Neuronal stem cell (in vitro differentiated cells): ENCODE data around the gene SMYD3.

Experiments used
- DNase-seq: peaks from one replicate; pipeline ENCODE4 v3.0.0-alpha.2; 2013; ENCODE audit warnings: low spot score
- H2AFZ ChIP-seq: one replicate; pipeline ENCODE4 v1.6.1; 2013; ENCODE audit warnings: mild to moderate bottlenecking, low read length, inconsistent platforms
- H2AK5ac ChIP-seq: 2 replicates; pipeline ENCODE4 v1.6.1; 2013; ENCODE audit warnings: low read depth, mild to moderate bottlenecking, inconsistent platforms, low read length, moderate library complexity, mixed read lengths
- H2BK120ac ChIP-seq: 2 replicates; pipeline ENCODE4 v1.6.1; 2013; ENCODE audit warnings: low read depth, mild to moderate bottlenecking, inconsistent platforms, low read length, moderate library complexity, mixed read lengths
- H2BK12ac ChIP-seq: one replicate; pipeline ENCODE4 v1.6.1; 2013; ENCODE audit warnings: low read length, inconsistent platforms
- H2BK15ac ChIP-seq: 2 replicates; pipeline ENCODE4 v1.6.1; 2013; ENCODE audit warnings: mild to moderate bottlenecking, low read length, inconsistent platforms, mixed read lengths
- H2BK5ac ChIP-seq: one replicate; pipeline ENCODE4 v1.6.1; 2013; ENCODE audit warnings: inconsistent platforms, mild to moderate bottlenecking, low read length, moderate library complexity
- H3K14ac ChIP-seq: one replicate; pipeline ENCODE4 v1.6.1; 2013; ENCODE audit warnings: low read length, inconsistent platforms
- H3K18ac ChIP-seq: 2 replicates; pipeline ENCODE4 v1.6.1; 2013; ENCODE audit warnings: low read length, inconsistent platforms
- H3K23ac ChIP-seq: 2 replicates; pipeline ENCODE4 v1.6.1; 2013; ENCODE audit warnings: low read depth, mild to moderate bottlenecking, mixed read lengths, low read length, inconsistent platforms; ENCODE audit not compliant: poor library complexity
- H3K27ac ChIP-seq: replicated peaks from 3 replicates; pipeline ENCODE4 v1.5.1; 2013; ENCODE audit warnings: low read length, inconsistent platforms
- H3K27me3 ChIP-seq, 3 experiments: 2 replicates each; pipeline ENCODE4 v1.6.1; 2013; ENCODE audit warnings: low read length in 3 of 3, mild to moderate bottlenecking in 2 of 3, inconsistent platforms in 1 of 3, low read depth in 1 of 3, mixed read lengths in 1 of 3, moderate library complexity in 1 of 3; ENCODE audit not compliant: control insufficient read depth in 3 of 3, insufficient read depth in 3 of 3
- H3K36me3 ChIP-seq, 2 donors: replicated peaks in 1 of 2; 2 replicates each; pipeline ENCODE4 v1.6.1; 2013; ENCODE audit warnings: low read length in 2 of 2; ENCODE audit not compliant: control insufficient read depth in 2 of 2, insufficient read depth in 2 of 2
- H3K4ac ChIP-seq: 2 replicates; pipeline ENCODE4 v1.6.1; 2013; ENCODE audit warnings: inconsistent platforms, mild to moderate bottlenecking, low read length, moderate library complexity
- H3K4me1 ChIP-seq, 2 donors: 1 replicate in 1 of 2; 2 replicates in 1 of 2; pipeline ENCODE4 v1.6.1; 2013; ENCODE audit warnings: low read length in 2 of 2, low read depth in 1 of 2; ENCODE audit not compliant: control insufficient read depth in 2 of 2, insufficient read depth in 1 of 2
- H3K4me2 ChIP-seq: one replicate; pipeline ENCODE4 v1.6.1; 2013; ENCODE audit warnings: mild to moderate bottlenecking, low read length, inconsistent platforms; ENCODE audit not compliant: insufficient read depth, poor library complexity, severe bottlenecking
- H3K4me3 ChIP-seq, 2 donors: 2 replicates each; pipeline ENCODE4 v1.5.1; 2013; ENCODE audit warnings: low read length in 2 of 2, mild to moderate bottlenecking in 2 of 2, inconsistent platforms in 1 of 2, moderate library complexity in 1 of 2
- H3K79me1 ChIP-seq: one replicate; pipeline ENCODE4 v1.6.1; 2013; ENCODE audit warnings: low read depth, mild to moderate bottlenecking, inconsistent platforms, low read length, moderate library complexity
- H3K9ac ChIP-seq: one replicate; pipeline ENCODE4 v1.6.1; 2013; ENCODE audit warnings: mild to moderate bottlenecking, low read depth, low read length, inconsistent platforms; ENCODE audit not compliant: poor library complexity
- H3K9me3 ChIP-seq, 2 donors: replicated peaks in 1 of 2; 2 replicates each; pipeline versions ENCODE3 to v1.6.1; 2013; ENCODE audit warnings: low read length in 2 of 2, mild to moderate bottlenecking in 2 of 2, inconsistent platforms in 1 of 2, low read depth in 1 of 2, mixed read lengths in 1 of 2, moderate library complexity in 1 of 2; ENCODE audit not compliant: control insufficient read depth in 2 of 2, insufficient read depth in 1 of 2
- H4K8ac ChIP-seq: one replicate; pipeline ENCODE4 v1.6.1; 2013; ENCODE audit warnings: low read depth, mild to moderate bottlenecking, inconsistent platforms, low read length, moderate library complexity
- H4K91ac ChIP-seq: one replicate; pipeline ENCODE4 v1.6.1; 2013; ENCODE audit warnings: low read length, low read depth, mild to moderate bottlenecking, inconsistent platforms; ENCODE audit not compliant: poor library complexity
- WGBS, 2 donors: extraction: QIAGEN DNeasy Blood & Tissue Kit; methylation state at CpG; one replicate each; pipeline ENCODE4 v1.1.7; 2013; ENCODE audit warnings: missing lambda C conversion rate in 2 of 2, mixed read lengths in 1 of 2; ENCODE audit not compliant: insufficient read length in 2 of 2, insufficient replicate concordance in 1 of 2; ENCODE audit errors: extremely low coverage in 2 of 2; 5-methylcytosine and 5-hydroxymethylcytosine counted together

The SMYD3 gene

GRCh38 chr1:245903851-245904250 is 603.2 kb downstream of the SMYD3 start:
- H2BK120ac ChIP-seq, result no peak overlapping the region
- no peak overlapping the region for H3K4me3 ChIP-seq
- H2AK5ac ChIP-seq, result no peak overlapping the region
- H2BK15ac ChIP-seq, result no peak overlapping the region
- H3K27me3 ChIP-seq, result no peaks in the 10 kb centered on the region
- H2AFZ ChIP-seq, result no peak overlapping the region
- H3K18ac ChIP-seq, result no peak overlapping the region
- no peak overlapping the region for H4K91ac ChIP-seq
- H3K36me3 ChIP-seq, result no peaks in the 10 kb centered on the region
- no peak overlapping the region for H3K14ac ChIP-seq
- WGBS, 2 donors, result no CpG with 5 or more reads among the region's 3 CpGs
- H3K79me1 ChIP-seq, result no peaks in the 10 kb centered on the region
- H3K27ac ChIP-seq, result no peak overlapping the region
- no peak overlapping the region for H2BK5ac ChIP-seq
- H3K4ac ChIP-seq, result no peak overlapping the region
- H3K4me1 ChIP-seq, result peaks cover 0 to 4% of the 10 kb centered on the region in 2 donors
- no peak overlapping the region for H3K23ac ChIP-seq
- H3K9me3 ChIP-seq, result peaks cover 0 to 7% of the 10 kb centered on the region in 2 donors
- no peak overlapping the region for H3K4me2 ChIP-seq
- no peak overlapping the region for H4K8ac ChIP-seq
- H2BK12ac ChIP-seq, result no peak overlapping the region
- no peak overlapping the region for H3K9ac ChIP-seq
- DNase-seq, result no peak

DNA sequence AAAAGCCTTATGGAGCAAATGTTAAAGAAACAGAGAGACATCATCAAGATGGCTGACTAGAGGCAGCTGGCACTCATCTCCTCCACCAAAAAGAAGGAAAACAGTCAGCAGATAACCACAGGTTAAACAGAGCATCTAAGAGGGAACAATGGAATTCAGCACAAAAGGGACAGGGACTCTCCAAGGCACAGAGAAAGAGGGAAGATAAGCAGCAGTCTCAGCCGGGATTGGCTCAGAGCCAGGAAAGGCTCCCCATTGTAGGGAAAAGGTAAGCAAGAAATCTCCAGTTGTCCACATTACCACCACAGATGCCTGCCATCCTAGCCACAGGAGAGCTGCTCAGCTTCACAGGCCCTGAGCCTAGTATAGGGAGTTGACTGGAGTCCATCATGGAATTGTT is 605.5 kb downstream of the SMYD3 start:
- no CpG with 5 or more reads among the region's 1 CpG for WGBS, 2 donors

DNA sequence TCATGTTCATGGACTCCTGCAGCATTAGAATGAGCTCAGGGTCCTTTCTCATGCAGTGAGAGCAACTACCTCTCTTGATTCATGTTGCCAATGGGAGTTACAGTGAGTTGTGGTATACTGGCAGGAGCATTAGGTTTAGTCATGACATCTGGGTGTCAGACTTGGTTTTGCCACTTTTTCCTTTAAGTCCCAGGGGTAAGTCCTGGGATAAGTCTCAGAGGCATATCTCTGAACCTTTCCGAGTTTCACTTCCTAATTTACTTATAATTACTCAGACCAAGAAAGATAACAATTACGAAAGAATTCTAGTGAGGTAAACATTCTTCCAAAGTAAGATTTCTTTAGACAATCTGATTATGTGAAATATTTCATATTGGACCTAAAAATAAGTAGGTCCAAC is 606.0 kb downstream of the SMYD3 start:
- no peak overlapping the region for H3K27ac ChIP-seq
- WGBS, 2 donors, result no CpG with 5 or more reads among the region's 2 CpGs

More for the DNA sequence above, 605.5 kb downstream of the SMYD3 start:
- no peak overlapping the region for H3K23ac ChIP-seq
- H2BK120ac ChIP-seq, result no peak overlapping the region
- no peak overlapping the region for H2AK5ac ChIP-seq
- no peak overlapping the region for H3K18ac ChIP-seq
- no peak overlapping the region for H3K27ac ChIP-seq
- no peak for DNase-seq
- H3K9ac ChIP-seq, result no peak overlapping the region
- no peaks in the 10 kb centered on the region for H3K36me3 ChIP-seq
- H2BK5ac ChIP-seq, result no peak overlapping the region
- no peak overlapping the region for H2BK12ac ChIP-seq
- H3K27me3 ChIP-seq, result no peaks in the 10 kb centered on the region
- H4K91ac ChIP-seq, result no peak overlapping the region
- H2AFZ ChIP-seq, result no peak overlapping the region
- no peak overlapping the region for H3K4me2 ChIP-seq
- no peak overlapping the region for H3K4me3 ChIP-seq
- H2BK15ac ChIP-seq, result no peak overlapping the region
- no peaks in the 10 kb centered on the region for H3K79me1 ChIP-seq
- H4K8ac ChIP-seq, result no peak overlapping the region
- peaks cover 0 to 4% of the 10 kb centered on the region in 2 donors for H3K4me1 ChIP-seq
- H3K9me3 ChIP-seq, result peaks cover 0 to 7% of the 10 kb centered on the region in 2 donors
- no peak overlapping the region for H3K14ac ChIP-seq
- no peak overlapping the region for H3K4ac ChIP-seq

DNA sequence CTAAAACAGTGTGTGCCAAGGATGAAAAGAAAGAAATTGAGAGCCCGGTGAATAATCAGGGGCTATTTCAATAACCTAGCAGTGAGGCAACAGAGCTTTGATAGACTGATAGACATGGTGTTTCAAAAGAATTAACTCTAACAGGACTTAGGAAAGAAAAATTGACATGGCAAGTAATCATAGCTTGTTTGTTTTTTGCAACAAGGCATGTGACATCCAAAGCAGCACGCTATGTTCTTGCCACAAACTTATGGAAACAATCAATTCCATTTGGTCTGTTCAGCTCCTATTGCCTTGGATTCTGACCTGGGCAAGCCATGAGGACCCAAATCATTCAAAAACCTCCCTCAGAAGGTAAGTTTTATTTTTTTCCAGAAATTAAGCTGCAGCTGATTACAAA is 608.5 kb downstream of the SMYD3 start:
- no peaks in the 10 kb centered on the region for H3K27me3 ChIP-seq
- no peak overlapping the region for H4K91ac ChIP-seq
- no peak overlapping the region for H2BK12ac ChIP-seq
- H3K36me3 ChIP-seq, result no peaks in the 10 kb centered on the region
- H3K9ac ChIP-seq, result no peak overlapping the region
- H3K23ac ChIP-seq, result no peak overlapping the region
- no CpG with 5 or more reads among the region's 2 CpGs for WGBS, 2 donors
- no peaks in the 10 kb centered on the region for H3K9me3 ChIP-seq
- no peak overlapping the region for H2AK5ac ChIP-seq
- H2BK120ac ChIP-seq, result no peak overlapping the region
- no peak for DNase-seq
- no peak overlapping the region for H3K4ac ChIP-seq
- H2AFZ ChIP-seq, result no peak overlapping the region
- no peak overlapping the region for H3K4me3 ChIP-seq
- H2BK15ac ChIP-seq, result no peak overlapping the region
- no peak overlapping the region for H3K27ac ChIP-seq
- H2BK5ac ChIP-seq, result no peak overlapping the region
- H4K8ac ChIP-seq, result no peak overlapping the region
- H3K79me1 ChIP-seq, result no peaks in the 10 kb centered on the region
- H3K18ac ChIP-seq, result no peak overlapping the region
- no peak overlapping the region for H3K14ac ChIP-seq
- H3K4me1 ChIP-seq, result peaks cover 0 to 4% of the 10 kb centered on the region in 2 donors
- H3K4me2 ChIP-seq, result no peak overlapping the region

More for the DNA sequence above, 606.0 kb downstream of the SMYD3 start:
- Histone ChIP-seq H3K9ac (no peak overlapping the region), H3K18ac (no peak overlapping the region), H3K36me3 (no peaks in the 10 kb centered on the region), H4K91ac (no peak overlapping the region), H3K27me3 (no peaks in the 10 kb centered on the region), H3K4me2 (no peak overlapping the region), H3K79me1 (no peaks in the 10 kb centered on the region), H2BK15ac (no peak overlapping the region), H2AK5ac (no peak overlapping the region), H2BK120ac (no peak overlapping the region), H2BK12ac (no peak overlapping the region), H3K4me3 (no peak overlapping the region), H3K4ac (no peak overlapping the region), H3K23ac (no peak overlapping the region), H3K14ac (no peak overlapping the region), H3K4me1 (peaks cover 0 to 4% of the 10 kb centered on the region in 2 donors), H3K9me3 (peaks cover 0 to 7% of the 10 kb centered on the region in 2 donors), H2AFZ (no peak overlapping the region), H4K8ac (no peak overlapping the region), H2BK5ac (no peak overlapping the region)
- no peak for DNase-seq
